Stimulated activated naive CD8-positive, alpha-beta T cell treated with anti-CD3 and anti-CD28 coated beads, Interleukin-15, amount 100 ng/mL, for 72 hours (primary cell): ENCODE data around the gene OR2T10.
"Not testable (repeated sequence)": the region's sequence is repeated elsewhere in the genome, so short reads cannot be mapped to it uniquely, and the experiment has no call there.

ENCODE experiments used
- ATAC-seq: fragments of 150-1000 bp; cut with Tn5 transposase; 2 replicates; pipeline ENCODE4 v1.10.0; 2021; ENCODE audit warnings: mild to moderate bottlenecking, moderate library complexity
- DNase-seq, 2 donors: peaks; one replicate each; pipeline ENCODE4 v3.0.0; 2021 to 2022
- H3K27ac Mint-ChIP-seq, 2 donors: one replicate each; pipeline ENCODE4 v1.8.0; 2022; ENCODE audit warnings: mild to moderate bottlenecking in 2 of 2, mixed read lengths in 2 of 2, moderate library complexity in 2 of 2
- H3K27me3 Mint-ChIP-seq: one replicate; pipeline ENCODE4 v1.8.0; 2022; ENCODE audit warnings: mixed read lengths
- H3K4me1 Mint-ChIP-seq: one replicate; pipeline ENCODE4 v1.8.0; 2022; ENCODE audit warnings: mild to moderate bottlenecking, mixed read lengths
- H3K4me3 Mint-ChIP-seq, 2 donors: one replicate each; pipeline ENCODE4 v1.8.0; 2022; ENCODE audit warnings: mild to moderate bottlenecking in 2 of 2, mixed read lengths in 2 of 2, moderate library complexity in 1 of 2
- H3K9me3 Mint-ChIP-seq, 2 donors: one replicate each; pipeline ENCODE4 v1.8.0; 2022; ENCODE audit warnings: mixed read lengths in 2 of 2

Gene OR2T10, protein sequence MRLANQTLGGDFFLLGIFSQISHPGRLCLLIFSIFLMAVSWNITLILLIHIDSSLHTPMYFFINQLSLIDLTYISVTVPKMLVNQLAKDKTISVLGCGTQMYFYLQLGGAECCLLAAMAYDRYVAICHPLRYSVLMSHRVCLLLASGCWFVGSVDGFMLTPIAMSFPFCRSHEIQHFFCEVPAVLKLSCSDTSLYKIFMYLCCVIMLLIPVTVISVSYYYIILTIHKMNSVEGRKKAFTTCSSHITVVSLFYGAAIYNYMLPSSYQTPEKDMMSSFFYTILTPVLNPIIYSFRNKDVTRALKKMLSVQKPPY

DNA sequence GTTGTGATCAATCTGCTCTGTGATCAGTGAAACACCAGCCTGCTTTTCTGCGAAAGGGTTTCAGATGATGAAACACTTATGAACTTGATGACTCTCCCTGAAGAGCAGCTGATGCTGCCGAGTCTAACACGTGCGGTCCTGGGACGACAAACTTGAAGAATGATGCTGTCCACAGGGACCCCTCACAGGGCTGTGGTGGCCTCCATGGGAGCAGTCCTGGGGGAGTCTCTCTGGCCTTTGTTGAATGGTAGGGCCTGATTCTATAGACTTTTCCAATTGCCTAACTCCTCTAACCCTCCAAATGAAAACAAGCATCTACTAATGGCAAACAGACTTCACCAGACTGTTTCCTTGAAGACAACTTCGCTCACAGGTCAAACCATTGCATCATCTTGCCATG is at the start of gene OR2T10:
TSS of gene OR2T10 (minus strand) at position 112 of the 400 bp plus-strand sequence. CDS start 3,932 bp downstream, outside the sequence.
- no peaks in the 10 kb centered on the region for H3K9me3 Mint-ChIP-seq
- H3K27me3 Mint-ChIP-seq, result no peaks in the 10 kb centered on the region
- DNase-seq (no peak), ATAC-seq (no peak)
- H3K27ac Mint-ChIP-seq, result no peak within 1 kb of the TSS
- no peak within 1 kb of the TSS for H3K4me3 Mint-ChIP-seq
- H3K4me1 Mint-ChIP-seq, result peaks cover 9% of the 10 kb centered on the region

DNA sequence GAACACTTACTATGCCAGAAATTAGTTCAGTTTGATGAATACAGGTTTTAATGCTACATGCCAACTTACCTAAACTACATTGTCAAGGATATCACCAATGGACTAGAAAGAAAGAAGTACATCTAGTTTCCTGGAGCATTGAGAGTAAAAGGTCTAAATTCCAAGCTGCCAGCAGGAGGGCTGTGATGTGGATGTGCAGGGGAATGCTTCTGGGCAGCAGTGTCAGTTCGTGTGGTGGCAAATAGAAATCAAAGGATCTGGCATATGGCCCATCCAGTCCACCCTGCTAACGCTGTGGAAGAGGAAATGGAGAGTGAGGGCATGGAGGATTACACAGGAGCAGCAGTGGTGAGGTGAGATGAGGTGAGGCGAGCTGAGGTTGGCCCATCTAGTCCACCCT is 47.7 kb upstream of the OR2T10 start, which contains the start of gene OR2T35:
TSS of gene OR2T35 (minus strand) at position 101 of the 400 bp plus-strand sequence. CDS start 6,020 bp downstream, outside the sequence.
- H3K27ac Mint-ChIP-seq, result peak within 1 kb of the TSS in 1 of 2 donors; percentile 19
- not testable (repeated sequence) for ATAC-seq, H3K27me3 Mint-ChIP-seq, H3K4me3 Mint-ChIP-seq, H3K9me3 Mint-ChIP-seq, H3K4me1 Mint-ChIP-seq, DNase-seq

DNA sequence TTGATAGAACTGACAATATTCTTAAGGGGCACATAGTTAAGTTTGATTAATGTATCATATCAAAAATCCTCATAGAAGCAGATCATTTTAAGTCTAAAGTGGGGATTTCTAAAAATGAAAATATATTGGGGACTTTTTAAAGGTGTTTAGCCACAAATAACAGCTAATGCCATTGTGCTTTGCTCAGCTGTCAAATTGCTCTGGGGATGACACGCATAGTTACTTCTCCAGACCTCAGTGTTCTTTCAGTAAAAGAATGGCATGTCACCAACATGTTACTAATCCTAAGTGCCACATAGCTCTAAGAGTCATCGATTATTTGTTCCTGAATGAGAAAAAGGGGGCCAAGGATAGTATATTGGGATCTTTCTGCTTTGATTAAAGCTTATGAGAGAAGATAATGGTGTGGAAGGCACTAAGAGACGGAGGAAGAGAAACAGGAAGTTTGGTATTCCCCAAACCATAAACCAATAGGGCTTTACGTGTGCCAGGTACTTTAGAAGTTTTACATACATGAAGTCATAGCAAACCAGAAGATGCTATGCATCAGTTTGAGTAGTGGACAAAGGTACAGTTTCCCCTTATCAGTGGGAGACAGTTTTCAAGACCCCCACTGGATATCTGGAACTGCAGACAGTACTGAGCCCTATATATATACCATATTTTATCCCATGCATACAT is 45.6 kb upstream of the OR2T10 start:
- H3K27me3 Mint-ChIP-seq, DNase-seq, H3K4me1 Mint-ChIP-seq, H3K4me3 Mint-ChIP-seq, H3K9me3 Mint-ChIP-seq, H3K27ac Mint-ChIP-seq: not testable (repeated sequence)
- ATAC-seq, result peak; percentile 66

DNA sequence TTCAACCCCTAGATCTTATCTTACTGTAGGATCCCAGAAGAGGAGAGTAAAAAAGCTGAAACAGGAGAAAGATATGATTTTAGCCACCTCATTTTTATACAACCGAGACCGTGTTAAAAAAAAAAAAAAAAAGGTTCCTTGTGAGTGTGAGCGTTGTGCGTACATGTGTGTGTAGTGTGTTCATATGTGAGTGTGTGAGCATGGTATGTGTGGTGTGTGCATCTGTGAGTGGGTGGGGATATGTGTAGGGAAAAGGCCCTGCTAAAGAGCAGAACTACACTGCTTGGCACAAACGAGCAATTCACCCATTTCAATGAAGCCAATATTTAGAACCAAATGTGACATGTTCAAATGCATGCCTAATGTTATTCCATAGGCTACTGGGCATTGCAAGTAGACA is 44.1 kb upstream of the OR2T10 start:
- not testable (repeated sequence) for ATAC-seq, H3K9me3 Mint-ChIP-seq, H3K27ac Mint-ChIP-seq, H3K27me3 Mint-ChIP-seq, H3K4me1 Mint-ChIP-seq, DNase-seq, H3K4me3 Mint-ChIP-seq

DNA sequence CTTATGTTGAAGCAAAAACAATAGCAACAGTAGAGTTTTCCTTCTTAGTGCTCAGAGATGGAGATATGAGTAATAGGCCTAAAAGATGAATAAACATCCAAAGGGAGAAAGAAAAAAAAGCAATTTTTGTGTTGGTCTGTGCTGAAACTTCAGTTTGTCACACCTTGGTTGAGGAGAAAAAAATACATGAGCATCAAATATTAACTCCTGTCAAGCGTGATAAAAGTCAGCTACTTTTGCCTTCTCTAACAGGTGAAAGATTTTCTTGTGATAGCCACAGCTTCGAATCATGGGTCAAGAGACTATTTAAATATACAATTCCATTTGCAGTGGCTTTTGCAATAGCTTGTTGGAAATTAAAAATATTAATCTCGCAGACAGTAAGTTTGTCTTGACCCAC is 43.4 kb upstream of the OR2T10 start:
- not testable (repeated sequence) for H3K27ac Mint-ChIP-seq, DNase-seq, ATAC-seq, H3K4me3 Mint-ChIP-seq, H3K9me3 Mint-ChIP-seq, H3K27me3 Mint-ChIP-seq, H3K4me1 Mint-ChIP-seq

DNA sequence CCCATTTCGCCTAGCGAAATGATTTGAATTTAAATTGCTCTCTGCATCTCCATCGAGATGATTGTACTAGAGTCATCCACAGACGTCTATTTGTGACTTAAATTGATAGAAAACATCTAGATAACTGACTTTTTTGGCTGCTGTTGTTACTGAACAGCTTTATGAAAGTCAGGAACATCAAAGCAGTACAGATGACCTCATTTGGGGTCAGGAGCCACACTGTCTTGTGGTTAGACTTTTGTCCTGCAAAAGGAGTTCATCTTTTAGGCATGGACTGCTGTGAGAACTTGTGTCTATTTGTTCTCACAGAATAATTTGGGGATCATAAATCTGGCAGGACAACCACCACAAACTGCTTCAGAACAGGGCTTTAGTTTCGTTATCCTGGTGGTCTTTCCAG is 42.2 kb upstream of the OR2T10 start:
- not testable (repeated sequence) for DNase-seq, H3K4me3 Mint-ChIP-seq, H3K4me1 Mint-ChIP-seq, H3K9me3 Mint-ChIP-seq, H3K27me3 Mint-ChIP-seq, H3K27ac Mint-ChIP-seq
- peak; percentile 31 for ATAC-seq

DNA sequence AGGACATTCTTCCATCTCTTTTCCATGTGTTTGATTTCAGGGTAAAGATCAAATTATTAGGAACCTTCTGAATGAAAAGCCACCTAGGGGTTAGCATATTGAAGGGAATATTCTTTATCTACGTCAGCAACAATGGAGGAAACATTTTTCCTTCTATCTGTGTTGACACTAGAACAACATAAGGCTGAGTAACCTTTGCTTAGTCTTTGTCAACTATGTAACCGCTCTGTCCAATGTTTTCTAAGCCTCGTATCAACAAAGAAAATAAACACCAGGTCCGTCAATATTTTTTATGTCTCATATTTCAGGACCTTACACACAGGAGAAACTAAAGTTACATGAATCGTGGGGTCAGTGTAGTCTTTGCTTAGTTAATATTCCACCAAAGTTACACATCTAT is 39.1 kb upstream of the OR2T10 start:
- H3K27me3 Mint-ChIP-seq, H3K27ac Mint-ChIP-seq, H3K4me3 Mint-ChIP-seq, H3K9me3 Mint-ChIP-seq, DNase-seq, ATAC-seq, H3K4me1 Mint-ChIP-seq: not testable (repeated sequence)

DNA sequence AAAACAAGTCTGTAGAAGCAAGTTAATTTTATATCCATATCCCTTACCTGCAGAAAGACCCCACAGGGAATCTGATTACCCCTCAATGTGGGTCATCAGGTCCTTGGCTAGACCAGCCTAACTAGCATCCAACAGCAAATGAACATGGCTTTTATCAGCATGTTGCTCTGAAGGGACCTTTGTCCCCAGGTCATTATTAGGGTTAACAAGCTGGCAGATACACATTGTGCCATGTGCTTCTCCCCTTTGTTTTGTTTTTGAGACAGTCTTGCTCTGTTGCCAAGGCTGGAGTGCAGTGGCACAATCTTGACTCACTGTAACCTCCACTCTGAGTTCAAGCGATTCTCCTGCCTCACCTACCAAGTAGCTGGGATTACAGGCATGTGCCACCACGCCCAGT is 37.5 kb upstream of the OR2T10 start, which contains the start of gene OR2T11:
TSS of gene OR2T11 (minus strand) at position 101 of the 400 bp plus-strand sequence. CDS start 7,963 bp downstream, outside the sequence.
- not testable (repeated sequence) for H3K9me3 Mint-ChIP-seq

DNA sequence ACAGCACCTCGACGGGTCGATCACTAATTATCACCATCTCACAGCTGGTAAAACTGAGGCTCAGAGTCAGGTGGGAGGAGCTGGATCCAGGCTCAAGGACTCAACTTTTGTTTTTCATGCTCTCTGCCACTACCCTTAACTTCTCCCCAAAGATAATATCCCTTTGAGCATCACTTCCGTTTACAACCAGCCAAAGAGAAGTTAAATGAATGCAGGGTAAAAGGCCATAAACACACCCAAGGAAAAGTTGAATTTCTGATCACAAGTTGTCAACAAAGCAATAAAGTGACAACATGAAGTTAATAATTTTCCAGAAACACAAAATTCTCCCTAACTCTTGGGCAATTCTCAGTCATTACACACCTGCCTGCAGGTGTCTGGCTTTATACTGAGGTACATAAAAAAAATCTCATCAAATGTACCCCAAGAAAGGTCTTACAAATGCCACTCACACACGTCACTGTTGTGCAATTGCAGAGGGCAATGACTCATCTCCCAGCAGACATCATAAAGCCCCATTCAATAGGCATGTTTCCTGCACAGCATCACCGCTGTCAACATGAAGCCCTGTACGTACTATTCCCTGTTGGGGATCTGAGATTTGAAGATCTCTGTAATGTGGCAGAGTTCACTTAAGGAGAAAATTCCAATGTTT is 34.0 kb upstream of the OR2T10 start:
- H3K9me3 Mint-ChIP-seq, result no peaks in the 10 kb centered on the region
- ATAC-seq, result no peak
- DNase-seq, result no peak
- H3K4me3 Mint-ChIP-seq, result no peak overlapping the region
- no peaks in the 10 kb centered on the region for H3K4me1 Mint-ChIP-seq
- H3K27me3 Mint-ChIP-seq, result no peaks in the 10 kb centered on the region
- no peak overlapping the region for H3K27ac Mint-ChIP-seq

More for the DNA sequence above, 37.5 kb upstream of the OR2T10 start, which contains the start of gene OR2T11:
- not testable (repeated sequence) for H3K27me3 Mint-ChIP-seq, H3K27ac Mint-ChIP-seq, ATAC-seq, H3K4me1 Mint-ChIP-seq, DNase-seq, H3K4me3 Mint-ChIP-seq

DNA sequence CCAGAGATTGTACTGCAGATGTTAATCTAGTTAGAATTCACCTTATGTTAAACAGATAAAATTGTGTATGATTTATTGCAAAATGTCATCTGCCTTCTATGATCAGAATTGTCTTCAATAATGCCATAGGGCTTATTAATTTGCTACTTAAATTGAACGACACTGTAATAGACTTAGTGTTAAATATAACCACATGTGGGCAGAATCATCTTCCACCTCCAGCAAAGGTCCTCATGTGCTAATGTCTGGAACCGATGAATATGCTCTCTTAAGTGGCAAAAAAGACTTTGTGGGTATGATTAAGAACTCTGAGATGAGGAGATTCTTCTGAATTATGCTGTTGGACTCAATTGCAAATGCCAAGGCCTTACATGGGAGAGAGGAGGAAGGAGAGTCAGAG is 33.1 kb upstream of the OR2T10 start:
- ATAC-seq, result no peak
- H3K9me3 Mint-ChIP-seq, result no peaks in the 10 kb centered on the region
- H3K4me1 Mint-ChIP-seq, result no peaks in the 10 kb centered on the region
- H3K4me3 Mint-ChIP-seq, result no peak overlapping the region
- H3K27me3 Mint-ChIP-seq, result no peaks in the 10 kb centered on the region
- no peak for DNase-seq
- H3K27ac Mint-ChIP-seq, result no peak overlapping the region

DNA sequence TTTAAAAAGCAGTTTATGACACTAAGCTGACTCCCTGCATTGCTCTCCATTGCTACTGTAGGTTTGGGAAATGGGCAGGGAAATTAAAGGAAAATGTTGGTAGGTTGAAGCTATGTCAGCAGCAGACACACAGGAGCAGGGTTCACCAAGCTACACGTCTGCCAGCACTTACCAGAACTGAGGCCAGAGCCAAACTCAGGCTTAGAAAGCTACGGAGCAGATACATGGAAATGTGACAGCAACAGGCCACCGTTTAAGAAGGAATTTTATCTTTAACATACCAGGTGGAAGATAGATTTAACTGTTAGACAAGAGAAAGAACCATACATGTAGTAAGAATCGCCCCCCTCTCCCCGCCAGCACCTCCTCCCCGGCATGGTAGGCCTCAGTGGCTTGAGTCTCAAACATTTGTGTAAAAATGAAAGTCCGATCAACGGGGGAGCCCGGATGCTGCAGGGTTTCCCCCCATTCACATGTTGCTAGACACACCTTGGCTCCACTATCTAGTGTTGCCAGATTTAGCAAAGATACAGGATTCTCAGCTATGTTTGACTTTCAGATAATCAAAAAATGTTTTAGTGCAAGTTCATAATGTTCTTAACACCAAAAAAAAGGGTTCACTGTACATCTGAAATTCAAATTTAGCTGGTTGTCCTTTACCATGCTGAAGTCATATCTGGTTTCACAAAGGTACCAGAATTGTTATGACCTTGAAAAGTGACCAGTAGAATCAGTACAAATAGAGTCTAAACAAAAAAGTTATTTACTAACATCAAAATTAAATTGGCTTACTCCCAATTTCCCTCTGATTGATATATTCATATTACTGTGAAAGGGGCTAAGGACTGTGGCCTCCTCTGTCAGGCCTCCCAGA is 30.7 kb upstream of the OR2T10 start:
- no peaks in the 10 kb centered on the region for H3K9me3 Mint-ChIP-seq
- no peak overlapping the region for H3K27ac Mint-ChIP-seq
- ATAC-seq, result no peak

DNA sequence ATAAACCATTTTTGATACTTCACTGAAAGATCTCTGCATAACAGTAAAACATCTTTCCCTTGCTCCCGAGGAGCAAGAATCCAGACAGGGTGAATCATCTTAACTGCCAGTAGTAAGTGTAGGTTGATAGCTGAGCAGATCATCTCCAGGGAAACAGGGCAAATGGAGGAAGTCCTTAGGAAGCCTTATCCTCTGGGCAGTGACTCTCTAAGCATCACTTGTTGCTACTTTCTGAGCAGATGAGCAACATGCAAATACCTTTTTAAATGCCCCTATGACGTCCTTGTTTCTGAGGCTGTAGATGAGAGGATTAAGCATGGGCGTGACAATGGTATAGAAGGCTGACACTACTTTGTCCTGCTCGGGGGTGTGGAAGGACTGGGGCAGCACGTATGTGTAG is 28.5 kb upstream of the OR2T10 start:
- H3K27ac Mint-ChIP-seq, result no peak overlapping the region
- no peaks in the 10 kb centered on the region for H3K27me3 Mint-ChIP-seq
- H3K9me3 Mint-ChIP-seq, result no peaks in the 10 kb centered on the region
- no peaks in the 10 kb centered on the region for H3K4me1 Mint-ChIP-seq
- no peak for ATAC-seq
- DNase-seq, result no peak
- no peak overlapping the region for H3K4me3 Mint-ChIP-seq

More for the DNA sequence above, 30.7 kb upstream of the OR2T10 start:
- Mint-ChIP-seq H3K27me3 (no peaks in the 10 kb centered on the region), H3K4me3 (no peak overlapping the region), H3K4me1 (no peaks in the 10 kb centered on the region)
- DNase-seq, result no peak

DNA sequence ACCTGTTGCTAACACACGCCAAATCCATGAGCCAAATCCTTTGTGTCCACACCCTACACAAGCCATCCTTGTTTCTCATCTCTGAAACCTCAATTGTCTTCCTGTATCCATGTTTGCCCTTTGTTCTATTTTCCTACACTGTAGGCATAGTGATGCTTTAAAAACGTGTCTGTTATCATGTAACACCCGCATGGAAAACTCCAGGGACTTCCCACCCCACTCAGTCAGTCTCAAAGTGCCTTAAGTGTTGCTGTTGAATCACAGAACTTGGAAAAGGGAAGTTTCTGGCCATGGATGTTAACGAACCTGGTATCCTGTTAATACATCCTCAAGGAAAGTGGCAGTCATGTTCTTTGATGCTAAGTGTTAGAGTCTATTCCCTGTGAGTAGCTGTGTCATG is 27.7 kb upstream of the OR2T10 start:
- H3K27me3 Mint-ChIP-seq, result no peaks in the 10 kb centered on the region
- no peak overlapping the region for H3K27ac Mint-ChIP-seq
- H3K4me1 Mint-ChIP-seq, result no peaks in the 10 kb centered on the region
- no peak for ATAC-seq
- H3K4me3 Mint-ChIP-seq, result no peak overlapping the region
- DNase-seq, result no peak
- no peaks in the 10 kb centered on the region for H3K9me3 Mint-ChIP-seq

DNA sequence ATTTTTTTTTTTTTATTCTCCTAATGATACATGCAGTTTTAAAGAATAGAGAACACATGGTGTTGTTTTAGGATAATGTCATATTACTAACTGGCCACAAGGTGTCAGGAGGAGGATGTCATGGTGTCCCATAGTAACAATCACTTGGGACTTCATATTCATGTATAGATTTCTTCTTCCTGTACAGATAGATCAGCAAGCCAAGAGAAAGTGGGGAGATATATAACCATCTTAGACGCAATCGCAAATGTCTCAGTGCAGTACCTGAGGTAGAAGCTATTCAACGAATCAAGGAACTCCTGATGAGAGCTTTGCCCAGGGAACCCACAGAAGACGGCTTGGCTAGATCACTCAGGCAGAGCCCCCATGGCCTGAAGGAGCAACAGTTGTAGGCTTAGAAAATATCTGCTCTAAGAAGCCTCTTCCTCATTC is 25.1 kb upstream of the OR2T10 start:
- ATAC-seq (peak; percentile 80), DNase-seq (no peak)
- no peak overlapping the region for H3K4me3 Mint-ChIP-seq
- no peak overlapping the region for H3K27ac Mint-ChIP-seq
- no peaks in the 10 kb centered on the region for H3K27me3 Mint-ChIP-seq
- H3K9me3 Mint-ChIP-seq, result no peaks in the 10 kb centered on the region
- H3K4me1 Mint-ChIP-seq, result peaks cover 4% of the 10 kb centered on the region

DNA sequence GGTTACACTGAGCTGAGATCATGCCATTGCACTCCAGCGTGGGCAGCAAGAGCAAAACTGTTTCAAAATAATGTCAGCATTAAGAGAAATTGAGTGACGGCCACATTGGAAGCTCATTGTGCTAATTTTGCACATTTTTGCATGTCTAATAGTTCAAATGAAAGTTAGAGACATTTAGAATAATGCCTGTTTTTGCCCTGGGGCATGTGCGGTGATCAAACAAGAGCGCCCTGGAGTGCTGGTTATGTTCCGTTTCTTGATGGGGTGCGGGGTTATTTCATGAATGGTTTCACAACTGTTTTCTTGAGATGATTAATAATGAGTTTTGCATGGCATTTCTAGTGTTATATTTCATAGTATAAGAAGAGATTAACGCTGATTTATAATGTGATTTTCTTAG is 24.3 kb upstream of the OR2T10 start:
- Mint-ChIP-seq H3K4me3 (no peak overlapping the region), H3K27ac (no peak overlapping the region), H3K4me1 (peaks cover 4% of the 10 kb centered on the region), H3K9me3 (no peaks in the 10 kb centered on the region), H3K27me3 (no peaks in the 10 kb centered on the region)
- DNase-seq, result no peak
- ATAC-seq, result no peak
